ENCODE measurements around the gene GGNBP2. TPM values are rescaled to one million over a fixed set of nuclear protein-coding genes. Genes with fewer than 3 reads are reported as not detected.
"Not testable (repeated sequence)": the region's sequence is repeated elsewhere in the genome, so short reads cannot be mapped to it uniquely, and the experiment has no call there.

Gene GGNBP2, protein sequence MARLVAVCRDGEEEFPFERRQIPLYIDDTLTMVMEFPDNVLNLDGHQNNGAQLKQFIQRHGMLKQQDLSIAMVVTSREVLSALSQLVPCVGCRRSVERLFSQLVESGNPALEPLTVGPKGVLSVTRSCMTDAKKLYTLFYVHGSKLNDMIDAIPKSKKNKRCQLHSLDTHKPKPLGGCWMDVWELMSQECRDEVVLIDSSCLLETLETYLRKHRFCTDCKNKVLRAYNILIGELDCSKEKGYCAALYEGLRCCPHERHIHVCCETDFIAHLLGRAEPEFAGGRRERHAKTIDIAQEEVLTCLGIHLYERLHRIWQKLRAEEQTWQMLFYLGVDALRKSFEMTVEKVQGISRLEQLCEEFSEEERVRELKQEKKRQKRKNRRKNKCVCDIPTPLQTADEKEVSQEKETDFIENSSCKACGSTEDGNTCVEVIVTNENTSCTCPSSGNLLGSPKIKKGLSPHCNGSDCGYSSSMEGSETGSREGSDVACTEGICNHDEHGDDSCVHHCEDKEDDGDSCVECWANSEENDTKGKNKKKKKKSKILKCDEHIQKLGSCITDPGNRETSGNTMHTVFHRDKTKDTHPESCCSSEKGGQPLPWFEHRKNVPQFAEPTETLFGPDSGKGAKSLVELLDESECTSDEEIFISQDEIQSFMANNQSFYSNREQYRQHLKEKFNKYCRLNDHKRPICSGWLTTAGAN
- polyA plus RNA-seq (ENCODE audit: insufficient read length) = 54.0 TPM

DNA sequence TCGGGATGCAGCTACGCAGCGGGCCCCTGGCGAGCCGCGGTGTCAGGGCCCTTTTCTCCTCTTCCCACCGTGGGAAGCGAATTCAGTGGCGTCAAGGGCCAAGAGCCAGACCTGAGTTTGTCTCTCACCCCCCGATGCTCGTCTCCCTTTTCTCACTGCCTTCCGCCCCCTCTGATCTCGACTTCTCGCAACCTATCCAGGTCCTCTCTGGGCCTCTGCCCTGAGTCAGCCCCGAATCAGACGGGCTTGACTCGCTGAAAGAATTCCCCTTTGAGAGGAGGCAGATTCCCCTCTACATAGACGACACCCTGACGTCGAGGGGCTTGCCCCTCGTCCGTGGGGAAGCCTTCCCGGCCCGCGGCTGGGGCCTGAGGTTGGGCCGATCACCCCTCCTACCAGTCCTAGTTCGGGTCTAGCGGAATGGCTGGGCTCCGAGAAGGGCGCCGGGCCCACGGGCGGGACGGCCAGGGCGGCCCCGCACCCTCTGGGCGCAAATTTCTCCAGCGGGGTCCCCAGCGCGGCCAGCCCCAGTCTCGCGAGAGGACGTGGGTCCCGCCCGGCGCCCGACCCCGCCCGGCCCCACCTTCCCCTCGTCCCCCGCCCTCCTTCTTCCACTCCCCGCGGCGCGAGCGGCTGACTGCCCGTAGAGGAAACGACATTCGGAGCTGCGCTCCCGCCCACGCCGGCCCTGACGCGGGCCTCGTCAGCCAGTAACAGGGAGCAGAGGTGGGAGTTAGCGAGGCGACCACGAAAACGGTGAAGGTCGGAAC is at the start of gene GGNBP2:
Gene GGNBP2, plus strand, starts transcription at position 613 of the 770 bp plus-strand sequence. CDS start 806 bp downstream, outside the sequence.
- peak; percentile 65 for DNase-seq (ENCODE audit: low read depth)

DNA sequence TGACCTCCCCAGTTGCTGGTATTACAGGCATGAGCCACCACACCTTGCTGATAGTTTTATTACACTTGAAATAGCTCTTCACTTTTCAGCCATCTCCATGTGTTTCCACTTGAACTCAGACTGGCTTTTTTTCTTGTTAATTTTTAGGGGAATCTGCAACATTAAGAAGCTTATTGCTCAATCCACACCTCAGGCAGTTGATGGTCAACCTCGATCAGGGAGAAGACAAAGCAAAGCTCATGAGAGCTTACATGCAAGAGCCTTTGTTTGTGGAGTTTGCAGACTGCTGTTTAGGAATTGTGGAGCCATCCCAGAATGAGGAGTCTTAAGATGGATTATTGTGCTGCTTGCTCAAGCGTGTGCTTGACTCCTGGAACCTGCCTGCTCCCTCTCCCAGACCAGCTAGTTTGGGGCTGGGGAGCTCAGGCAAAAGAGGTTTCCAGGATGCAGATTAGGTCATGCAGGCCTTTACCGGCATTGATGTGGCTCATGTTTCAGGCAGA is 49.6 kb upstream of the GGNBP2 start:
- DNase-seq (ENCODE audit: low read depth) = no peak

- no peak for DNase-seq (ENCODE audit: low read depth)
Observed at GRCh38 chr17:36496018-36496789, 48.5 kb upstream of the GGNBP2 start.

GRCh38 chr17:36498155-36498554 is 46.6 kb upstream of the GGNBP2 start:
- no peak for DNase-seq (ENCODE audit: low read depth)

DNA sequence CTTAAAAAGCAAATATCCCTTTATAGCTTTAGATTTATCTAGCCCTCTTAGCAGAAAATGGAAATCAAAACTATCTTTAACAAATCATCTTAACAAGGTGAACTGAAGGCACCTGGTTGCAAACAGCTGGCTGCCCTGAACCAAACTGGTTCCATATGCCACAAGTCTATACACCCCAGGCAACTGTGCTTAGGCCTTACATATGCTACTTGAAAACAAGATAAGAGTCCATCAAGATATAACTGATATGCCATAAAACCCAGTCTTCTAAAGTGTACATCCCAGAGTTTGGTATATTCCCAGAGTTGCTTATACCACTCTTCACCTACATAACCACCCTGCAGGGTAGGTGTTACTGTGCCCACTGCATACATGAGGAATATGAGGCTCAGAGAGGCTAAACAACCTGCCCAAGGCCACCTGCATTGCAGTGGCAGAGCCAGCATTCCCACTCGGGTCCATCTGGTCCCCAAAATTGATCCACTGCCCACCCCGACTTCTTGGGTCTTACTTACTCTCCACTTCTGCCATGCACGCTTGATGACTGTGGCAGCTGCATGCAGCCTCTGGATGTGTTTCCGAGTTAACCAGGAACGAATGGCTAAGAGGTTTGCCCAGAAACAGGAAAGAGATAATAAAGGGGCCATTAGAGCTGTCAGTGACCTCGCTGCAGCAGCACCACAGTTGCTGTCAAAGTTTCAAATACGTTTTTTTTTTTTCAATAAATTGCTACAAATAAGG is 46.0 kb upstream of the GGNBP2 start:
- no peak for DNase-seq (ENCODE audit: low read depth)

DNA sequence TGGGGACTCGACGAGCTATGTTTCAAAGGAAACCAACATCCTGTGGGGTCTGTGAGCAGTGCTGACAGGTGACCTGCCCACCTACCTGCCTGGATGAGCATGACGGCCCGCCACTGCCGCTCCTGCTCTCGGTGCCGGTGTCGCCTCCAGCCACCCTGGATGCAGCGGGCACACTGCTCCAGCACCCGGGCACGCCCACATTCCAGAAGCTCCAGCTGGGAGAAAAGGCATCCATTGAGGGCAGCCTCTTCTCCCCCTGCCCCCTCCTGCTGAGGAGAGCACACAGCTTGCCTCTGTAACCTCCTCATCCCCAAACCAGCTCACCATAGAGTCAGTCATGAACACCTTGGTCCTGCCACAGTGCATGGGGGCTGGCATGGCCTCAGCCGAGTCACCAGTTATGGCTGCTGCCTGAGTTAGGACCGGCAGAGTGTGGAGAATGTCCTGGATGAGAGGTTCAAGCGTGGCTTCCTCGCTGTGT is 43.9 kb upstream of the GGNBP2 start:
- DNase-seq (ENCODE audit: low read depth) = no peak

GRCh38 chr17:36501351-36501750 is 43.4 kb upstream of the GGNBP2 start:
- DNase-seq (ENCODE audit: low read depth) = no peak

GRCh38 chr17:36501963-36502362 is 42.8 kb upstream of the GGNBP2 start:
- DNase-seq (ENCODE audit: low read depth) = no peak

- DNase-seq (ENCODE audit: low read depth) = no peak
Observed at GRCh38 chr17:36503456-36504155, 41.1 kb upstream of the GGNBP2 start.

GRCh38 chr17:36504156-36504545 is 40.6 kb upstream of the GGNBP2 start:
- no peak for DNase-seq (ENCODE audit: low read depth)

DNA sequence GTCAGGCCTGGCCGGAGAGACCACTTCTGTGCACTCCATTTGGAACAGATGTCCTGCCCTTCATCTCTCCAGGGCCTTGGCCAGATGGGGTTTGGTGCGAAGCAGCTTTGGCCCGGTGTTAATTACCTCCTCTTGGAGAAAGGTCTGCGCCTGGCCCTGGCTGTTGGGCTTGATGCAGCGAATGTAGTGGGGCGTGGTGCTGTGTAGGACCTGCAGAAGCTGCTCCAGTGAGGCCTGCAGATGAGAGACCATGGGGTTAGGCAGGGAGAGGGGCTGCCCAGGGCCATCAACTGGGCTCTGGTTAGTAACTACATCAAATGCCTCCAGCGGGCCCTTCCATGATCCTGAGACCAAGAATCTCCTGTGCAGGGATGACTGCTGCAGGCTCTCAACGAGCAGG is 39.5 kb upstream of the GGNBP2 start:
- no peak for DNase-seq (ENCODE audit: low read depth)

DNA sequence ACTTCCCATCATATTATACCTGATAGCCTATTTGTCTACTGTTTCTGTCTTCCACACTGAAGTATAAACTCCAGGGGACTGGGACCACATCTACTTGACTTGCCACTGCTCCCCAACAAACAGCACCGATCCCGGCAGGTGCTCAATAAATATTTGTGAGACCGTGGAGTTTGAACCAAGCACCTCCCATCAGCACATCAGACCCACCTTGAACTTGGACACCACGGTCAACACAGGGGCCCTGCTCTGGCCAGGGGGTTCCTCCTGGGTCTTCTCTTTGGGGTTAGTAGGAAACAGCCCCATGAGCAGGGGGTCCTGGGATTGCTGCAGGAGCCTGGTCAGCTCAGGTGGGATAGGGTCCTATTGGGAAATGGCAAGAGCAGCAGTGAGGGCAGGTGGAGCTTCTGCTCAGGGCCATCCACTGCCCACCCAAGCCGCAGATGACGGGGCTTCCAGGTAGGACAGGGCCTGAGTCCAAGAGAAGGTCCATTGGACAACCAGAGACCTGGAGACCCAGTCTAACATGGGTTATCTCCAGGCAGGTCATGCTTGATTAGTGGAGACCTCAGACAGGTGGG is 38.4 kb upstream of the GGNBP2 start:
- DNase-seq (ENCODE audit: low read depth) = no peak

- no peak for DNase-seq (ENCODE audit: low read depth)
Observed at GRCh38 chr17:36506831-36507230, 37.9 kb upstream of the GGNBP2 start.

- DNase-seq (ENCODE audit: low read depth) = no peak
Observed at GRCh38 chr17:36507266-36507665, 37.5 kb upstream of the GGNBP2 start.

- not testable (repeated sequence) for DNase-seq (ENCODE audit: low read depth)
Observed at GRCh38 chr17:36508439-36508838, 36.3 kb upstream of the GGNBP2 start.

DNA sequence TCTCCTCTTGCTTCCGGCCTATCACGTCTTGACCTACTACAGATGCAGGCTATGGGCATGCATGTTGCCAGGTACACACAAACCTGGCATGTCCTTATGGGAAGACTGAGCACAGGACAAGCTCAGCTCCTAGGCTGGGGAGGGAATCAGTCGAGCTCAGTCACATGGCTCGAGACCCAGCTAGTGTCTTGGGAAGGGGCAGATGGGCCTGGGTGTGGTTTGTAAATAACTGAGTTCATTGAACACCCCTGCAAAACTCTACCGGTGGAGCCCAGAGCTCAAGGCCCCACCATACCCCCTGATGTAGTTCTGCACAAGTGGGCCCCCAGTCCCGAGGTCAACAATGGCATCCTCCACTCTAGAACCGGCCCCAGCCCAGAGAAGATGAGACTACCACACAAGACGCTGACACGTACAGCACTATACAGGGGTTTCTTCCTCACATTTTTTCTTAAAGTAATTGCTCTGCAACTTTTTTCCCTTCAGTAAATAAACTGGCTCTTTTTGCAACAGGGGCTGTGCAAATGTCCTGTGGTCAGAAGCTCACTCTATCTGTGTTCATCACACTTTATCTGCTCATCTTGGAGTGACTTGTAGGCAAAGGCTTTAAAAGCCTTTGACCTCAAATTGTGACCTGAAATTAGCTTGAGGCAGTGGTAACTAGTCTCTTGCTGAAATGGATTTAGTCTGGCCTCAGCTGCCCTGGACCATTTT is 35.3 kb upstream of the GGNBP2 start:
- no peak for DNase-seq (ENCODE audit: low read depth)

- DNase-seq (ENCODE audit: low read depth) = no peak
Observed at GRCh38 chr17:36510636-36511035, 34.1 kb upstream of the GGNBP2 start.

- no peak for DNase-seq (ENCODE audit: low read depth)
Observed at GRCh38 chr17:36511216-36511615, 33.5 kb upstream of the GGNBP2 start.

DNA sequence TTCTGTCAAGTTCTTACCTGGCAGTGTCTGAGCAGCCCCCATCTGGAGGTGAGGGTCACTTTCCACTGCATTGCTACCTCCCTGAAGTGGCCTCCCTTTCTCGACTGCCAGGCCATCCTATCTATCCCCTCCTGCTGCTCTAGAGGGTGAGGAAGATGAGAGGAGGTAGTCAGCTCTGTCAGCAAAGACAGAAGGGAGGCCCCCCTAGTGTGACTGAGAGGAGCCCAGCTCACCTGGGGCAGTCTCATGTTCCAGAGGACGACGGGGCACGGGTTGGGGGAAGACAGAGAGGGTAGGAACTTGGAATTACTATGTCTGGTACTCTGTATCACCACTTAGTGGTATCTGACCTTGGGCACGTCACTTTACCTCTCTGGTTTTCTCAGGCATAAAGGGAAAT is 32.1 kb upstream of the GGNBP2 start:
- DNase-seq (ENCODE audit: low read depth) = no peak
